DOHH2 (cell line): ENCODE measurements around the gene FAAP20.

Experiments
- H3F3A ChIP-seq: fragments of 200-600 bp; sonication (generic), shearing (Covaris generic); 2 replicates; pipeline ENCODE4 v1.6.0; 2016; ENCODE audit warnings: antibody characterized with exemption, mild to moderate bottlenecking; ENCODE audit not compliant: control insufficient read depth, insufficient read depth
- H3K27ac ChIP-seq: fragments of 200-600 bp; sonication (generic); 2 replicates; pipeline ENCODE4 v1.5.1; 2014; ENCODE audit warnings: low read depth, mild to moderate bottlenecking, low read length, moderate library complexity
- H3K27me3 ChIP-seq: fragments of 200-600 bp; sonication (generic); 2 replicates; pipeline ENCODE4 v1.6.1; 2014; ENCODE audit warnings: mild to moderate bottlenecking, low read length, mixed read lengths; ENCODE audit not compliant: control insufficient read depth
- H3K36me3 ChIP-seq: fragments of 200-600 bp; sonication (generic); 2 replicates; pipeline ENCODE4 v1.6.1; 2014; ENCODE audit warnings: mild to moderate bottlenecking, low read length, moderate library complexity, mixed read lengths; ENCODE audit not compliant: control insufficient read depth
- H3K4me1 ChIP-seq: fragments of 200-600 bp; sonication (generic); 2 replicates; pipeline ENCODE4 v1.6.1; 2014; ENCODE audit warnings: mild to moderate bottlenecking, low read length, mixed read lengths; ENCODE audit not compliant: control insufficient read depth
- H3K4me2 ChIP-seq: fragments of 200-600 bp; sonication (generic); 2 replicates; pipeline ENCODE4 v1.6.0; 2014; ENCODE audit warnings: mild to moderate bottlenecking, low read length, moderate library complexity
- H3K4me3 ChIP-seq: fragments of 200-600 bp; sonication (generic); 2 replicates; pipeline ENCODE4 v1.5.1; 2014; ENCODE audit warnings: mild to moderate bottlenecking, low read length, mixed read lengths
- H3K79me2 ChIP-seq: fragments of 200-600 bp; sonication (generic); 2 replicates; pipeline ENCODE4 v1.6.1; 2014; ENCODE audit warnings: mild to moderate bottlenecking, low read length, mixed read lengths; ENCODE audit not compliant: control insufficient read depth
- H3K9me2 ChIP-seq: fragments of 200-600 bp; sonication (generic); replicated peaks from 2 replicates; pipeline ENCODE4 v1.6.1; 2014; ENCODE audit warnings: mild to moderate bottlenecking, low read length, mixed read lengths; ENCODE audit not compliant: control insufficient read depth
- H3K9me3 ChIP-seq: fragments of 200-600 bp; sonication (generic); 2 replicates; pipeline ENCODE4 v1.6.1; 2014; ENCODE audit warnings: antibody characterized with exemption, low read length, mixed read lengths; ENCODE audit not compliant: control insufficient read depth, insufficient read depth
- H4K20me1 ChIP-seq: fragments of 200-600 bp; sonication (generic); 2 replicates; pipeline ENCODE4 v1.6.0; 2014; ENCODE audit warnings: low read depth, mild to moderate bottlenecking, antibody characterized with exemption, low read length, moderate library complexity; ENCODE audit not compliant: control insufficient read depth, insufficient read depth
- CTCF ChIP-seq: fragments of 200-600 bp; sonication (generic); IDR thresholded peaks from one replicate; pipeline ENCODE4 v1.5.1; 2014; ENCODE audit warnings: antibody characterized with exemption, mild to moderate bottlenecking, low read depth, low read length; ENCODE audit not compliant: poor library complexity, severe bottlenecking
- EZH2phosphoT487 ChIP-seq: fragments of 200-600 bp; sonication (generic); IDR thresholded peaks from 2 replicates; pipeline ENCODE4 v1.6.1; 2017; ENCODE audit warnings: borderline replicate concordance, mild to moderate bottlenecking, antibody characterized with exemption, low read length, moderate library complexity, mixed read lengths

FAAP20 gene

DNA sequence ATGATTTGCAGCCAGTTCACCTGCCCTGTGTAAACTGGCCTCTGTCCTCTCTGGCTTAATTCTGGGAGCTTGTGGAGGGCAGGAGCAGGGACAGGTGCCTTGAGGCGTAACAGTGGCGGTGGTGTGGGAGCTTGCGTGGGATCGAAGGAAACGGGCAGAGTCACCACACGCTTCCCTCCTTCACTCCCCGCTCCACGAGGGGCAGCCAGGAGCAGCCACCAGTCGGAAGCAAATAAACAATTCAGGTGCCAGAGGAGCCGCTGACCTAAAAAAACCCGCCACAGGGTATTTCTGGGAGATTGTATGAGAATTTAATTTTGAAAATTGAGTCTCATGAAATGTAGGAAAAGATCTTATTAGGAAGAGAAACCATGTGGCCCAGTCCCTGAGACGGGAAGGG, 26.0 kb downstream of the FAAP20 start:
- no peaks in the 10 kb centered on the region for H3K9me3 ChIP-seq
- H3F3A ChIP-seq = no peaks in the 10 kb centered on the region
- no peaks in the 10 kb centered on the region for H3K27me3 ChIP-seq
- no peaks in the 10 kb centered on the region for H3K4me1 ChIP-seq
- H4K20me1 ChIP-seq = 0 out of 2 replicates have a peak, but pooled peaks cover 3% of the 10 kb centered on the region
- no peak overlapping the region for H3K4me2 ChIP-seq
- no peak overlapping the region for H3K4me3 ChIP-seq
- no peaks in the 10 kb centered on the region for H3K36me3 ChIP-seq
- H3K9me2 ChIP-seq = no peaks in the 10 kb centered on the region
- H3K27ac ChIP-seq = no peak overlapping the region
- no peaks in the 10 kb centered on the region for H3K79me2 ChIP-seq
- TF ChIP-seq EZH2phosphoT487 (no peak), CTCF (no peak)

- Histone ChIP-seq H4K20me1 (no peaks in the 10 kb centered on the region), H3K27ac (no peak overlapping the region), H3K4me3 (no peak overlapping the region), H3K4me2 (no peak overlapping the region), H3K9me3 (no peaks in the 10 kb centered on the region), H3K79me2 (no peaks in the 10 kb centered on the region), H3K27me3 (no peaks in the 10 kb centered on the region), H3K9me2 (no peaks in the 10 kb centered on the region), H3K36me3 (no peaks in the 10 kb centered on the region), H3K4me1 (no peaks in the 10 kb centered on the region), H3F3A (no peaks in the 10 kb centered on the region)
- TF ChIP-seq EZH2phosphoT487 = no peak
- TF ChIP-seq CTCF = no peak
Observed at GRCh38 chr1:2168090-2168489, 26.5 kb downstream of the FAAP20 start.

- H3K27me3 ChIP-seq = no peaks in the 10 kb centered on the region
- H3K9me2 ChIP-seq = no peaks in the 10 kb centered on the region
- TF ChIP-seq CTCF = no peak
- TF ChIP-seq EZH2phosphoT487 = no peak
- no peaks in the 10 kb centered on the region for H3K79me2 ChIP-seq
- no peak overlapping the region for H3K4me2 ChIP-seq
- no peaks in the 10 kb centered on the region for H3K9me3 ChIP-seq
- H3K4me1 ChIP-seq = no peaks in the 10 kb centered on the region
- H3F3A ChIP-seq = no peaks in the 10 kb centered on the region
- no peak overlapping the region for H3K4me3 ChIP-seq
- no peaks in the 10 kb centered on the region for H3K36me3 ChIP-seq
- H4K20me1 ChIP-seq = no peaks in the 10 kb centered on the region
- H3K27ac ChIP-seq = no peak overlapping the region
Observed at GRCh38 chr1:2166695-2167094, 27.9 kb downstream of the FAAP20 start.

- Histone ChIP-seq H3K27me3 (no peaks in the 10 kb centered on the region), H3K9me3 (no peaks in the 10 kb centered on the region), H3K4me2 (no peak overlapping the region), H3K79me2 (no peaks in the 10 kb centered on the region), H3K4me1 (no peaks in the 10 kb centered on the region), H4K20me1 (no peaks in the 10 kb centered on the region), H3F3A (no peaks in the 10 kb centered on the region), H3K27ac (no peak overlapping the region), H3K4me3 (no peak overlapping the region), H3K36me3 (no peaks in the 10 kb centered on the region), H3K9me2 (no peaks in the 10 kb centered on the region)
- no peak for TF ChIP-seq EZH2phosphoT487
- no peak for TF ChIP-seq CTCF
Observed at GRCh38 chr1:2166254-2166653, 28.3 kb downstream of the FAAP20 start.
